ENCODE results near the gene GCLC. TPM values are rescaled to one million over a fixed set of nuclear protein-coding genes. Genes with fewer than 3 reads are reported as not detected.

GCLC gene
- total RNA-seq, 1 experiment from 2014 or later = 88.9 TPM

GRCh38 chr6:53585208-53585900 is 40.5 kb upstream of the GCLC start:
- DNase-seq = no peak
- Mint-ChIP-seq H3K36me3 (ENCODE audit: insufficient read depth, unreplicated experiment) (no peaks in the 10 kb centered on the region), H3K27ac (ENCODE audit: unreplicated experiment) (no peak overlapping the region), H3K9me3 (ENCODE audit: unreplicated experiment) (peaks cover 10% of the 10 kb centered on the region), H3K4me3 (ENCODE audit: unreplicated experiment) (no peak overlapping the region), H3K27me3 (ENCODE audit: insufficient read depth, unreplicated experiment) (no peaks in the 10 kb centered on the region), H3K4me1 (ENCODE audit: low read depth, unreplicated experiment) (peaks cover 25% of the 10 kb centered on the region)
- Histone ChIP-seq H3K9me3 (no peaks in the 10 kb centered on the region), H3K36me3 (ENCODE audit: control insufficient read depth, insufficient read depth, low read length) (no peaks in the 10 kb centered on the region), H3K4me3 (ENCODE audit: low read depth, low read length) (no peak overlapping the region), H3K4me1 (no peaks in the 10 kb centered on the region), H3K27me3 (replicated peaks; ENCODE audit: control insufficient read depth, insufficient read depth, low read length) (no peaks in the 10 kb centered on the region)
- POLR2A ChIA-PET = no interaction called here
- TF ChIP-seq CTCF (IDR thresholded peaks at IDR 0.05; ENCODE audit: insufficient read depth in 1 of 2, low read depth in 1 of 2, low read length in 1 of 2, severe bottlenecking in 1 of 2, unreplicated experiment in 1 of 2) = no peak
- no TSS peak for BruUV-seq (replicated peaks)
- intact Hi-C loops (cut with micrococcal nuclease; ENCODE audit: unreplicated experiment) = no loop called here
- CTCF ChIA-PET = no interaction called here

GRCh38 chr6:53584726-53585125 is 39.8 kb upstream of the GCLC start:
- Histone ChIP-seq H3K9me3 (no peaks in the 10 kb centered on the region), H3K27me3 (replicated peaks; ENCODE audit: control insufficient read depth, insufficient read depth, low read length) (no peaks in the 10 kb centered on the region), H3K36me3 (ENCODE audit: control insufficient read depth, insufficient read depth, low read length) (no peaks in the 10 kb centered on the region), H3K4me1 (no peaks in the 10 kb centered on the region), H3K4me3 (ENCODE audit: low read depth, low read length) (no peak overlapping the region)
- Mint-ChIP-seq H3K27ac (ENCODE audit: unreplicated experiment) (no peak overlapping the region), H3K27me3 (ENCODE audit: insufficient read depth, unreplicated experiment) (no peaks in the 10 kb centered on the region), H3K4me3 (ENCODE audit: unreplicated experiment) (no peak overlapping the region), H3K4me1 (ENCODE audit: low read depth, unreplicated experiment) (peaks cover 25% of the 10 kb centered on the region), H3K36me3 (ENCODE audit: insufficient read depth, unreplicated experiment) (no peaks in the 10 kb centered on the region), H3K9me3 (ENCODE audit: unreplicated experiment) (peaks cover 10% of the 10 kb centered on the region)
- no peak for TF ChIP-seq CTCF (IDR thresholded peaks at IDR 0.05; ENCODE audit: insufficient read depth in 1 of 2, low read depth in 1 of 2, low read length in 1 of 2, severe bottlenecking in 1 of 2, unreplicated experiment in 1 of 2)
- ChIA-PET POLR2A (no interaction called here), CTCF (no interaction called here)
- DNase-seq = no peak
- intact Hi-C loops (cut with micrococcal nuclease; ENCODE audit: unreplicated experiment) = no loop called here
- no TSS peak for BruUV-seq (replicated peaks)

GRCh38 chr6:53583451-53583850 is 38.5 kb upstream of the GCLC start:
- POLR2A ChIA-PET = no interaction called here
- CTCF ChIA-PET = no interaction called here
- Histone ChIP-seq H3K4me3 (ENCODE audit: low read depth, low read length) (no peak overlapping the region), H3K4me1 (no peaks in the 10 kb centered on the region), H3K36me3 (ENCODE audit: control insufficient read depth, insufficient read depth, low read length) (no peaks in the 10 kb centered on the region), H3K9me3 (no peaks in the 10 kb centered on the region), H3K27me3 (replicated peaks; ENCODE audit: control insufficient read depth, insufficient read depth, low read length) (no peaks in the 10 kb centered on the region)
- H3K27me3 Mint-ChIP-seq (ENCODE audit: insufficient read depth, unreplicated experiment) = no peaks in the 10 kb centered on the region
- intact Hi-C loops (cut with micrococcal nuclease; ENCODE audit: unreplicated experiment) = no loop called here
- peaks cover 17% of the 10 kb centered on the region for H3K4me1 Mint-ChIP-seq (ENCODE audit: low read depth, unreplicated experiment)
- TF ChIP-seq CTCF (IDR thresholded peaks at IDR 0.05; ENCODE audit: insufficient read depth in 1 of 2, low read depth in 1 of 2, low read length in 1 of 2, severe bottlenecking in 1 of 2, unreplicated experiment in 1 of 2) = no peak
- no peak overlapping the region for H3K27ac Mint-ChIP-seq (ENCODE audit: unreplicated experiment)
- peaks cover 10% of the 10 kb centered on the region for H3K9me3 Mint-ChIP-seq (ENCODE audit: unreplicated experiment)
- no TSS peak for BruUV-seq (replicated peaks)
- DNase-seq = no peak
- no peak overlapping the region for H3K4me3 Mint-ChIP-seq (ENCODE audit: unreplicated experiment)
- no peaks in the 10 kb centered on the region for H3K36me3 Mint-ChIP-seq (ENCODE audit: insufficient read depth, unreplicated experiment)
